HUES64 (cell line): ENCODE results near the gene MED17.

Experiments used
- H3K27ac ChIP-seq: 2 replicates; pipeline ENCODE4 v1.7.0; 2013; ENCODE audit warnings: low read depth, low read length, inconsistent platforms
- H3K27me3 ChIP-seq: 2 replicates; pipeline ENCODE4 v1.6.1; 2013; ENCODE audit warnings: mild to moderate bottlenecking, low read length; ENCODE audit not compliant: insufficient read depth
- H3K36me3 ChIP-seq: 2 replicates; pipeline ENCODE4 v1.6.1; 2013; ENCODE audit warnings: mild to moderate bottlenecking, low read length; ENCODE audit not compliant: insufficient read depth
- H3K4me1 ChIP-seq: 2 replicates; pipeline ENCODE4 v1.6.1; 2013; ENCODE audit warnings: mild to moderate bottlenecking, low read length, moderate library complexity; ENCODE audit not compliant: insufficient read depth
- H3K4me3 ChIP-seq: 2 replicates; pipeline ENCODE4 v1.5.1; 2013; ENCODE audit warnings: mild to moderate bottlenecking, low read length, moderate library complexity
- H3K9ac ChIP-seq: 2 replicates; pipeline ENCODE4 v1.6.1; 2013; ENCODE audit warnings: mild to moderate bottlenecking, low read depth, low read length
- H3K9me3 ChIP-seq: 2 replicates; pipeline ENCODE4 v1.6.1; 2013; ENCODE audit warnings: low read depth, low read length; ENCODE audit not compliant: insufficient read depth
- WGBS: fragments of 150-250, 120-280 bp; methylation state at CpG from one replicate; pipeline ENCODE4 v1.1.7; 2013; ENCODE audit warnings: missing lambda C conversion rate; 5-methylcytosine and 5-hydroxymethylcytosine counted together

Gene MED17

DNA sequence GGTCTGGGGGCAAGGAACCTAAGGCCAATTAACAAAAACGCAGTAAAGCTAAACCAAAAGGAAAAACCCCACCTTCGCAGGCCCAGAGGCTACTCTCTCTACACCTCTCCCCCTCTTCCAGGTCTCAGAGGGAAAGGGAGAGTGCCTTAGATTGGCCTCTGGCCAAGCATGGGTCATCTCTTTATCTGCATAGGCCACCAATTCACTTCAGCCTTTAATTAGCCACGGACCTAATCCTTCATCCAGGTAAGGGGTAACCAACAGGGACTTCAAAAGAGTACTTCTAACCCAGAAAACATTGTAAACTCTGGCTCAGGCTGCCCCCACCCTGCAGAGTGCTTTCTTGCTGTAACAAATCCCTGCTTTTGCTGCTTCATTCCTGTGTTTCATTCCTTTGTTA is 56.9 kb downstream of the MED17 start:
- WGBS, result 69% methylated on average over 3 of the region's 3 CpGs
- Histone ChIP-seq H3K27ac (no peak overlapping the region), H3K9me3 (no peaks in the 10 kb centered on the region), H3K27me3 (no peaks in the 10 kb centered on the region), H3K9ac (no peak overlapping the region), H3K36me3 (no peaks in the 10 kb centered on the region), H3K4me1 (no peaks in the 10 kb centered on the region), H3K4me3 (no peak overlapping the region)

GRCh38 chr11:93841446-93841845 is 57.4 kb downstream of the MED17 start:
- Histone ChIP-seq H3K9ac (no peak overlapping the region), H3K36me3 (no peaks in the 10 kb centered on the region), H3K27ac (no peak overlapping the region), H3K4me3 (no peak overlapping the region), H3K4me1 (no peaks in the 10 kb centered on the region), H3K9me3 (no peaks in the 10 kb centered on the region), H3K27me3 (no peaks in the 10 kb centered on the region)
- 96% methylated on average over 2 of the region's 2 CpGs for WGBS

DNA sequence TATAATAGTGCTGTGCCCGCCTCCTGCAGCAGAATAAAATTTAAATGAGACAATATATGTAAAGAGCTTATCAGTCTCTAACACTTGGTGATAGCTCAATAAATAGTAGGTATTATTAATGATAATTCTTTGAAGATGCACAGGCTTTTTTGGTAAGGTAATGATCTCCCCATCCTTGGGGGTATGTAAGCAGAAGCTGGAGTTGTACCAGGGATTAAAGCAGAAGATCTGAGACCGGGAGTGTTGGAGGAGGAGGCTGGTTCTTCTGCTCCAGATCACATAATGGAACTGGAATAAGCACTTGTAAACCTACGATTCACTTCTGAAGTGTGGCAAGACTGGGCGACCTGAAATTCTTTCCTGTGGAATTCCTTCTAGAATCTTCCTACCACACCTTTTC is 58.0 kb downstream of the MED17 start:
- WGBS, result 93% methylated on average over 4 of the region's 4 CpGs
- Histone ChIP-seq H3K9me3 (no peaks in the 10 kb centered on the region), H3K27me3 (no peaks in the 10 kb centered on the region), H3K36me3 (no peaks in the 10 kb centered on the region), H3K4me1 (no peaks in the 10 kb centered on the region), H3K9ac (no peak overlapping the region), H3K4me3 (no peak overlapping the region), H3K27ac (no peak overlapping the region)

GRCh38 chr11:93842461-93842860 is 58.4 kb downstream of the MED17 start:
- WGBS, result 78% methylated on average over 6 of the region's 6 CpGs
- H3K36me3 ChIP-seq, result no peaks in the 10 kb centered on the region
- H3K4me1 ChIP-seq, result no peaks in the 10 kb centered on the region
- no peaks in the 10 kb centered on the region for H3K27me3 ChIP-seq
- no peaks in the 10 kb centered on the region for H3K9me3 ChIP-seq
- no peak overlapping the region for H3K27ac ChIP-seq
- no peak overlapping the region for H3K4me3 ChIP-seq
- H3K9ac ChIP-seq, result no peak overlapping the region

DNA sequence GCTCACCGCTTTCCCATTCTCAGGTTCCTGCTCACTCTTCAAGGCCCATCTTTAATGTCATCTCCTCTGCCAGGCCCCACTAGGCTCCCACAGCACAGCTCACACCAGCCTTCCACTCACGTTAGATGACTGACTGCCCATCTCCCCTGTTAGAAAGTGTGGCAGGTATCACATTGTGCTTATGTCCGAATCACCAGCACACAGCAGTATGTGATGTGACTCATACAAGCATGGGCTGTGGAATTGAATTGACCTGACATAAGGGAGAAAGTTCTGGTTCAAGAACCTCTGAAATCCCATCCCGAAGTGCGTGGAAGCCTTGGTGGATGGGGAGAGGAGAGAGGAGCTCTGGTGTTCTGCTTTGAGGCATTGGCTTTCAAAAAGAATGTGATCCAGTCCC is 59.8 kb downstream of the MED17 start:
- 91% methylated on average over 5 of the region's 5 CpGs for WGBS
- Histone ChIP-seq H3K36me3 (no peaks in the 10 kb centered on the region), H3K9me3 (no peaks in the 10 kb centered on the region), H3K9ac (no peak overlapping the region), H3K27ac (no peak overlapping the region), H3K4me3 (no peak overlapping the region), H3K27me3 (no peaks in the 10 kb centered on the region), H3K4me1 (no peaks in the 10 kb centered on the region)

- Histone ChIP-seq H3K36me3 (no peaks in the 10 kb centered on the region), H3K4me3 (no peak overlapping the region), H3K9me3 (no peaks in the 10 kb centered on the region), H3K27ac (no peak overlapping the region), H3K9ac (no peak overlapping the region), H3K4me1 (no peaks in the 10 kb centered on the region), H3K27me3 (peaks cover 4% of the 10 kb centered on the region)
- WGBS, result 54% methylated on average over 7 of the region's 7 CpGs
Observed at GRCh38 chr11:93844568-93844967, 60.5 kb downstream of the MED17 start.

GRCh38 chr11:93845181-93846092 is 61.4 kb downstream of the MED17 start:
- Histone ChIP-seq H3K36me3 (no peaks in the 10 kb centered on the region), H3K27ac (no peak overlapping the region), H3K27me3 (peaks cover 6% of the 10 kb centered on the region), H3K4me1 (no peaks in the 10 kb centered on the region), H3K4me3 (no peak overlapping the region), H3K9ac (no peak overlapping the region), H3K9me3 (no peaks in the 10 kb centered on the region)
- 85% methylated on average over 8 of the region's 8 CpGs for WGBS

DNA sequence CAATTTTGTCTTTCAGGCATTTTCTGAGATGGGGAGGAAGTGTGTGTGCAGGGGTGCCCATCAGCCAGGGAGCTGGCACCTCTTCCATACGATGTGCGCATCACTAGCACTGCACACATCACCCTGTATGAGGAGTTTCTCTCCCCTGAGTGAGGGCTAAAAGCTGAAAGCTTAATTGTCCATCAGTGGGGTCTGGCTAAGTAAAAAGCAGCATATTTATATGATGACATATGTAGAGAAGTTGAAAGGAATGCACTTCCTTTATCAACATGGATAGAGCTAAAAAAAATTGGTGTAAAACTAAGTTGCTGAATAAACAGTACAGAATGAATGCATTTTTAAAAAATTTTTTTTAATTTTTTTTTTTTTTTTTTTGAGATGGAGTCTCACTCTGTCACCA is 62.3 kb downstream of the MED17 start:
- Histone ChIP-seq H3K4me1 (no peaks in the 10 kb centered on the region), H3K36me3 (no peaks in the 10 kb centered on the region), H3K9ac (no peak overlapping the region), H3K4me3 (no peak overlapping the region), H3K27me3 (peaks cover 6% of the 10 kb centered on the region), H3K27ac (no peak overlapping the region), H3K9me3 (no peaks in the 10 kb centered on the region)
- 93% methylated on average over 2 of the region's 2 CpGs for WGBS

GRCh38 chr11:93849201-93849600 is 65.1 kb downstream of the MED17 start:
- Histone ChIP-seq H3K36me3 (no peaks in the 10 kb centered on the region), H3K27ac (no peak overlapping the region), H3K9me3 (no peaks in the 10 kb centered on the region), H3K4me3 (peak overlapping the region; percentile 47; the same call in 1 of the 2 replicates), H3K27me3 (peaks cover 6% of the 10 kb centered on the region), H3K4me1 (0 out of 2 replicates have a peak, but pooled peaks cover 6% of the 10 kb centered on the region), H3K9ac (no peak overlapping the region)
- 96% methylated on average over 5 of the region's 5 CpGs for WGBS

- H3K27ac ChIP-seq, result no peak overlapping the region
Observed at GRCh38 chr11:93849751-93850593, 65.9 kb downstream of the MED17 start.

DNA sequence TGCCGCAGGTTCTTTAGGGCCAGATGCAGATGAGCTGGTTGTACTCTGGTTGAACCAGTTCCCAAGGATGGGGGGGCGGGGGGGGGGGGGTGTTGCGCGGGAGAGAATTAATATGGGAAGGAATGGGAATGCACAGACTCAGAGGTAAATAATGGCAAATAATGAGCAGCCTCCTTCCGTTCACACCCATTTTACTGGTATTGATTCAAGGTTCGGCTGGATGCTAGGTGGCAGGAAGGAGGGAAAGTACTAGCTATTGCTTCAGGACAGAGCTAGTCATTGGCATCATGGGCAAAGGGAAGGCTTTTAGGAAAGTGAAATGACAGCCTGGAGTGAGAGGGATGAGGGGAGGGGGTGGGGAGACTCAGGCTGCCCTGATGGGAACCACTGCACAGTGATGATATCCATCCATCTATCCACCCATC is 66.5 kb downstream of the MED17 start, which contains the start of gene VSTM5:
Gene VSTM5 (minus strand): TSS at position 25 of the 425 bp plus-strand sequence. CDS start 116 bp downstream, outside the sequence.
- peaks cover 8% of the 10 kb centered on the region for H3K4me1 ChIP-seq
- 71% methylated on average over 6 of the region's 6 CpGs for WGBS
- peak within 1 kb of the TSS; percentile 47 for H3K4me3 ChIP-seq
- H3K9ac ChIP-seq, result peak within 1 kb of the TSS; percentile 61
- H3K27ac ChIP-seq, result no peak within 1 kb of the TSS
- no peaks in the 10 kb centered on the region for H3K36me3 ChIP-seq
- no peaks in the 10 kb centered on the region for H3K9me3 ChIP-seq
- peaks cover 6% of the 10 kb centered on the region for H3K27me3 ChIP-seq

More at GRCh38 chr11:93849751-93850593, 65.9 kb downstream of the MED17 start:
- H3K9ac ChIP-seq, result peak overlapping the region; percentile 61
- H3K4me1 ChIP-seq, result 0 out of 2 replicates have a peak, but pooled peaks cover 6% of the 10 kb centered on the region
- no peaks in the 10 kb centered on the region for H3K36me3 ChIP-seq
- WGBS, result 56% methylated on average over 67 of the region's 67 CpGs
- no peaks in the 10 kb centered on the region for H3K9me3 ChIP-seq
- H3K27me3 ChIP-seq, result peaks cover 6% of the 10 kb centered on the region
- H3K4me3 ChIP-seq, result peak overlapping the region; percentile 47
